ENCODE measurements around the gene RNASEH2C.
"Not testable (repeated sequence)": the region's sequence is repeated elsewhere in the genome, so short reads cannot be mapped to it uniquely, and the experiment has no call there.

DNA sequence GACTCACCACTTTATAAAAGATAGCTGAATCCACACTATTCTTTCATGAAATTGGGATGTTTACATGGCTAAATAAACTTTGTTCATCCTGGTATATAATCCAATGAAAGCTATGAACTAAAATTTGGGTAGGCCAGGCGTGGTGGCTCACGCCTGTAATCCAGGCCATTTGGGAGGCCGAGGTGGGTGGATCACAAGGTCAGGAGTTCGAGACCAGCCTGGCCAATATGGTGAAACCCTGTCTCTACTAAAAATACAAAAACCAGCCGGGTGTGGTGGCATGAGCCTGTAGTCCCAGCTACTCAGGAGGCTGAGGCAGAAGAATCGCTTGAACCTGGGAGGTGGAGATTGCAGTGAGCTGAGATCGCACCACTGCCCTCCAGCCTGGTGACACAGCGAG is 28.8 kb downstream of the RNASEH2C start:
- TF ChIP-seq, protein P1, sequence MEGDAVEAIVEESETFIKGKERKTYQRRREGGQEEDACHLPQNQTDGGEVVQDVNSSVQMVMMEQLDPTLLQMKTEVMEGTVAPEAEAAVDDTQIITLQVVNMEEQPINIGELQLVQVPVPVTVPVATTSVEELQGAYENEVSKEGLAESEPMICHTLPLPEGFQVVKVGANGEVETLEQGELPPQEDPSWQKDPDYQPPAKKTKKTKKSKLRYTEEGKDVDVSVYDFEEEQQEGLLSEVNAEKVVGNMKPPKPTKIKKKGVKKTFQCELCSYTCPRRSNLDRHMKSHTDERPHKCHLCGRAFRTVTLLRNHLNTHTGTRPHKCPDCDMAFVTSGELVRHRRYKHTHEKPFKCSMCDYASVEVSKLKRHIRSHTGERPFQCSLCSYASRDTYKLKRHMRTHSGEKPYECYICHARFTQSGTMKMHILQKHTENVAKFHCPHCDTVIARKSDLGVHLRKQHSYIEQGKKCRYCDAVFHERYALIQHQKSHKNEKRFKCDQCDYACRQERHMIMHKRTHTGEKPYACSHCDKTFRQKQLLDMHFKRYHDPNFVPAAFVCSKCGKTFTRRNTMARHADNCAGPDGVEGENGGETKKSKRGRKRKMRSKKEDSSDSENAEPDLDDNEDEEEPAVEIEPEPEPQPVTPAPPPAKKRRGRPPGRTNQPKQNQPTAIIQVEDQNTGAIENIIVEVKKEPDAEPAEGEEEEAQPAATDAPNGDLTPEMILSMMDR (conservative IDR thresholded peaks at IDR 0.05; ENCODE audit: low read depth, low read length), result not testable (repeated sequence)
- TF ChIP-seq EZH2 (IDR thresholded peaks at IDR 0.05; ENCODE audit: low read length, unreplicated experiment), result not testable (repeated sequence)

Measured in PC-3 (cell line).